ENCODE measurements around the gene FXYD6.

The FXYD6 gene

DNA sequence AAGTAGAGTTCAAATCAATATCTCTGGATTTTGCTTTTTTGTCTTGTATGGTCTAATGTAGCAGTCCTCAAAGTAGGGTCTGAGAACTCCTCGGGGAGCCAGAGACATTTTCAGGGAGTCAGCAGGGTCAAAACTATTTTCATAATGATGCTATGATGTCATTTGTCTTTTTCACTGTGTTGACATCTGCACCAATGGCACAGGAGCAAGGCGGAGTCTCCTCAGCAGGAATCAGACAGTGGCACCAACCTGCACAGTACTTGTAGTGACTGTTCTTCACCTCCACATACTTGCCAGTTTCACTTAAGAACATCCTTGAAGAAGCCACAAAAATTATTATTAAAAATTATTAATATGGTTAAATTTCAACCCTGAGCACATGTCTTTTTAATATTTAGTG, 14.9 kb upstream of the FXYD6 start:
- TF ChIP-seq, protein P1, sequence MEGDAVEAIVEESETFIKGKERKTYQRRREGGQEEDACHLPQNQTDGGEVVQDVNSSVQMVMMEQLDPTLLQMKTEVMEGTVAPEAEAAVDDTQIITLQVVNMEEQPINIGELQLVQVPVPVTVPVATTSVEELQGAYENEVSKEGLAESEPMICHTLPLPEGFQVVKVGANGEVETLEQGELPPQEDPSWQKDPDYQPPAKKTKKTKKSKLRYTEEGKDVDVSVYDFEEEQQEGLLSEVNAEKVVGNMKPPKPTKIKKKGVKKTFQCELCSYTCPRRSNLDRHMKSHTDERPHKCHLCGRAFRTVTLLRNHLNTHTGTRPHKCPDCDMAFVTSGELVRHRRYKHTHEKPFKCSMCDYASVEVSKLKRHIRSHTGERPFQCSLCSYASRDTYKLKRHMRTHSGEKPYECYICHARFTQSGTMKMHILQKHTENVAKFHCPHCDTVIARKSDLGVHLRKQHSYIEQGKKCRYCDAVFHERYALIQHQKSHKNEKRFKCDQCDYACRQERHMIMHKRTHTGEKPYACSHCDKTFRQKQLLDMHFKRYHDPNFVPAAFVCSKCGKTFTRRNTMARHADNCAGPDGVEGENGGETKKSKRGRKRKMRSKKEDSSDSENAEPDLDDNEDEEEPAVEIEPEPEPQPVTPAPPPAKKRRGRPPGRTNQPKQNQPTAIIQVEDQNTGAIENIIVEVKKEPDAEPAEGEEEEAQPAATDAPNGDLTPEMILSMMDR (IDR thresholded peaks at IDR 0.05; ENCODE audit: insufficient read depth, low read length): no peak
- TF ChIP-seq, protein P2, sequence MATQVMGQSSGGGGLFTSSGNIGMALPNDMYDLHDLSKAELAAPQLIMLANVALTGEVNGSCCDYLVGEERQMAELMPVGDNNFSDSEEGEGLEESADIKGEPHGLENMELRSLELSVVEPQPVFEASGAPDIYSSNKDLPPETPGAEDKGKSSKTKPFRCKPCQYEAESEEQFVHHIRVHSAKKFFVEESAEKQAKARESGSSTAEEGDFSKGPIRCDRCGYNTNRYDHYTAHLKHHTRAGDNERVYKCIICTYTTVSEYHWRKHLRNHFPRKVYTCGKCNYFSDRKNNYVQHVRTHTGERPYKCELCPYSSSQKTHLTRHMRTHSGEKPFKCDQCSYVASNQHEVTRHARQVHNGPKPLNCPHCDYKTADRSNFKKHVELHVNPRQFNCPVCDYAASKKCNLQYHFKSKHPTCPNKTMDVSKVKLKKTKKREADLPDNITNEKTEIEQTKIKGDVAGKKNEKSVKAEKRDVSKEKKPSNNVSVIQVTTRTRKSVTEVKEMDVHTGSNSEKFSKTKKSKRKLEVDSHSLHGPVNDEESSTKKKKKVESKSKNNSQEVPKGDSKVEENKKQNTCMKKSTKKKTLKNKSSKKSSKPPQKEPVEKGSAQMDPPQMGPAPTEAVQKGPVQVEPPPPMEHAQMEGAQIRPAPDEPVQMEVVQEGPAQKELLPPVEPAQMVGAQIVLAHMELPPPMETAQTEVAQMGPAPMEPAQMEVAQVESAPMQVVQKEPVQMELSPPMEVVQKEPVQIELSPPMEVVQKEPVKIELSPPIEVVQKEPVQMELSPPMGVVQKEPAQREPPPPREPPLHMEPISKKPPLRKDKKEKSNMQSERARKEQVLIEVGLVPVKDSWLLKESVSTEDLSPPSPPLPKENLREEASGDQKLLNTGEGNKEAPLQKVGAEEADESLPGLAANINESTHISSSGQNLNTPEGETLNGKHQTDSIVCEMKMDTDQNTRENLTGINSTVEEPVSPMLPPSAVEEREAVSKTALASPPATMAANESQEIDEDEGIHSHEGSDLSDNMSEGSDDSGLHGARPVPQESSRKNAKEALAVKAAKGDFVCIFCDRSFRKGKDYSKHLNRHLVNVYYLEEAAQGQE (IDR thresholded peaks at IDR 0.05; ENCODE audit: insufficient replicate concordance, low read depth): no peak
- TF ChIP-seq POLR2AphosphoS5 (IDR thresholded peaks at IDR 0.05; ENCODE audit: low read depth) (no peak), GABPA (IDR thresholded peaks at IDR 0.05; ENCODE audit: low read depth) (no peak), SPI1 (IDR thresholded peaks at IDR 0.05; ENCODE audit: borderline replicate concordance, low read depth) (no peak)
- no peaks in the 10 kb centered on the region for H3K27me3 ChIP-seq (ENCODE audit: insufficient read depth, poor library complexity, severe bottlenecking)

DNA sequence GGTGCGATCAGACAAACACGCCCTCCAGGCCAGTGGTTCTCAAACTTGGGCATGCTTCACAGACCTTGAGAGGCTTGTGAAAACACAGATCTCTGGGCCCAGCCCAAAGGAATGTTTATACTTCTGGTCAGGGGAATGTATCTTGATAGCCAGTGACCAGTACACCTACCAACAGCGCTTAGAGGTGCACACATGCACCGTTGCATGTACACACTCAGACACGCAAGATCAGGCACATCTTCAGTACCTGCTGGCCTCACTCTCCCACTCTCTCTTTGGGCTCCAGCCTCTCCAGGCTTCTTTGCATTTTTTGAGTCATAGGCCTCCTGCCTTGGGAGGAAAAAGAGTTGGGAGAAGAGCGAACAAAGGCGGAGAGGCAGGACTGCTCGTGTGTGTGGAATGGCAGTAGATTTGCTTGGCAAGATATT, 11.7 kb upstream of the FXYD6 start:
- no peak overlapping the region for H3K4me3 ChIP-seq (replicated peaks; ENCODE audit: insufficient read depth, low read length)
- no peaks in the 10 kb centered on the region for H3K27me3 ChIP-seq (ENCODE audit: insufficient read depth, poor library complexity, severe bottlenecking)
- no peak overlapping the region for H3K27ac ChIP-seq (replicated peaks)
- TF ChIP-seq GABPA (IDR thresholded peaks at IDR 0.05; ENCODE audit: low read depth): no peak
- DNase-seq (ENCODE audit: low read depth in 1 of 2, low spot score in 1 of 2): no peak

More for the DNA sequence above, 14.9 kb upstream of the FXYD6 start:
- H3K4me3 ChIP-seq (replicated peaks; ENCODE audit: insufficient read depth, low read length): no peak overlapping the region
- DNase-seq (ENCODE audit: low read depth in 1 of 2, low spot score in 1 of 2): no peak
- no peak overlapping the region for H3K27ac ChIP-seq (replicated peaks)

DNA sequence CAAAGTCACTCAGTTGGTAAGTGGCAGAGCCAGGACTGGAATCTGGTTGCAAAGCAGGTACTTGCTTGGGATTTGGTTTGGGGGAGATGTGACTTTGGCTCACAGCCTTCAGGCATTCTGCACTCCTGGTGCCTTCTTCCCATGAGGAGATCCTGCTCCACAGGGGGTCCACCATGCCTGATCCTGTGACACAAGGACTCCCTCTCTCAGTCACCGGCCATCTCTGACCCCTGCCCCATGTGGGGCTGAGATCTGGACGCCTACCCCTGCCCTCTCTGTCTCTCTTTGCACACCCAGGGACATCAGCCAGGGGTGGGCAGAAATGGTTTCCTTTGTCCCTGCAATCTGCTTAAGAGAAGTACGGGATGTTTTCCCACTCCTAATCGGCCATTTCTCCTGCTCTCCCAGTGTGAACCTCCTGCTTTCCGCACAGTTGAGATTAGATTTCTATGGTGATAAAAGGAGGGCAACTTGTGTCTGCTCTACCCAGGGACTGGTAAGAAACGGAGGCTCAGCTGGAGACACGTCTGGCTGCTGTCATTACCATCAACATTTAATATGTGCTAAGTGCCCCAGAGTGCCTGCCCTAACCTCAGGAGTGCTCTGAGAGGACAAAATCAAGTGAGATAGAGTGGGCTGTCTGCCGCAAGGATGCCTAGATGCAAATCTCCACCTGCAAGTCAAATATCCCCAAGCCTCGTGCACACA, 11.1 kb upstream of the FXYD6 start:
- TF ChIP-seq, protein P2 (IDR thresholded peaks at IDR 0.05; ENCODE audit: insufficient replicate concordance, low read depth): no peak
- TF ChIP-seq POLR2AphosphoS5 (IDR thresholded peaks at IDR 0.05; ENCODE audit: low read depth): no peak
- no peak for TF ChIP-seq SPI1 (IDR thresholded peaks at IDR 0.05; ENCODE audit: borderline replicate concordance, low read depth)
- TF ChIP-seq GABPA (IDR thresholded peaks at IDR 0.05; ENCODE audit: low read depth): no peak
- no peak for DNase-seq (ENCODE audit: low read depth in 1 of 2, low spot score in 1 of 2)
- H3K4me3 ChIP-seq (replicated peaks; ENCODE audit: insufficient read depth, low read length): no peak overlapping the region
- peaks cover 3% of the 10 kb centered on the region for H3K27me3 ChIP-seq (ENCODE audit: insufficient read depth, poor library complexity, severe bottlenecking)
- no peak overlapping the region for H3K27ac ChIP-seq (replicated peaks)

DNA sequence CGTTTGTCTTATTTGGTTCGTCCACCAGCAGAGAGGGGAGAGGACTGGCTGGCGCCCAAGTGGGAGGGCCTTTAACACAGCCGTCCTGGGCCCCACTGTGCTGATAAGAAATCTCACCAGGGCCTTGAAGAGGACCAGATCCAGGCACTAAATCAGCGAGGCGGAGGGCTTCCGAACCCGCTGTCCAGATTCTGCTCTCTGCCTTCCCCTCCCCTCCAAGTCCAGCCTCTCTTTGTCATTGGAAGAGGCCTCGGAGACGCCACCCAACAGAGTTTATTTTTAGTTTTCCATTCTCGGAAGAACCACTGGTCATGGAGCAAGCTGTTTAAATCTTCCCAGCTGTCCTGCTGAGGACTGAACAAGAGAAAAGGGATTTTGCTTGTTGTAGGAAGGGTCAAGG, 9.3 kb upstream of the FXYD6 start:
- DNase-seq (ENCODE audit: low read depth in 1 of 2, low spot score in 1 of 2): no peak
- Histone ChIP-seq H3K27me3 (ENCODE audit: insufficient read depth, poor library complexity, severe bottlenecking) (peaks cover 8% of the 10 kb centered on the region), H3K4me3 (replicated peaks; ENCODE audit: insufficient read depth, low read length) (no peak overlapping the region), H3K27ac (replicated peaks) (no peak overlapping the region)
- no peak for TF ChIP-seq SPI1 (IDR thresholded peaks at IDR 0.05; ENCODE audit: borderline replicate concordance, low read depth)
- TF ChIP-seq, protein P1 (IDR thresholded peaks at IDR 0.05; ENCODE audit: insufficient read depth, low read length): no peak

DNA sequence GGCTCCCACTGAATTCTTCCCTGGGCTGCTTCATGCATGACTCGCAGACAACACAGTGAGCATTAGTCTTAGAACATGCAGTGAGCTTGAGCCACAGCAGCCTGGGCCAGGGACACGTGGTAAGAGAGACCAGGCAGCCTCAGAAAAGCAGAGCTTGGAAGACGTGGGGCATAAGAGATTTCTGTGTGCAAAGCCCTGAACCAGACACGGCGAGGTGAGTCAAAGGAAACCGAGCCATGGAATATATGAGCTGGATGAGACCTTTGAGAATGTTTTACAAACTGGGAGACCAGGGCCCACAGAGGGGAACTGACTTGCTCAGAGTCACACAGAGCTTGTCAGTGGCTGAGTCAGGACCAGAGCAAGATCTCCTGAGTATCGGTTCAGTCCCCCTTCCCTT, 8.5 kb upstream of the FXYD6 start:
- no peak for TF ChIP-seq SPI1 (IDR thresholded peaks at IDR 0.05; ENCODE audit: borderline replicate concordance, low read depth)
- TF ChIP-seq, protein P2 (IDR thresholded peaks at IDR 0.05; ENCODE audit: insufficient replicate concordance, low read depth): no peak
- no peak for TF ChIP-seq POLR2AphosphoS5 (IDR thresholded peaks at IDR 0.05; ENCODE audit: low read depth)
- TF ChIP-seq, protein P1 (IDR thresholded peaks at IDR 0.05; ENCODE audit: insufficient read depth, low read length): no peak
- TF ChIP-seq GABPA (IDR thresholded peaks at IDR 0.05; ENCODE audit: low read depth): no peak
- no peak for DNase-seq (ENCODE audit: low read depth in 1 of 2, low spot score in 1 of 2)
- H3K4me3 ChIP-seq (replicated peaks; ENCODE audit: insufficient read depth, low read length): no peak overlapping the region
- no peak overlapping the region for H3K27ac ChIP-seq (replicated peaks)
- peaks cover 8% of the 10 kb centered on the region for H3K27me3 ChIP-seq (ENCODE audit: insufficient read depth, poor library complexity, severe bottlenecking)
